Neural cell (in vitro differentiated cells): ENCODE measurements around the gene SPOCK1. TPM values are rescaled to one million over a fixed set of nuclear protein-coding genes. Genes with fewer than 3 reads are reported as not detected.

Source experiments
- H2AFZ ChIP-seq: fragments of 200-600, 300-800 bp; sonication (generic), shearing (Covaris generic); 2 replicates; pipeline ENCODE4 v1.6.0; 2014; ENCODE audit warnings: low read depth, mild to moderate bottlenecking, antibody characterized with exemption, low read length, moderate library complexity
- H3F3A ChIP-seq: fragments of 200-600 bp; shearing (Covaris generic); 2 replicates; pipeline ENCODE4 v1.6.1; 2016; ENCODE audit warnings: mild to moderate bottlenecking, moderate library complexity, mixed read lengths, antibody characterized with exemption, low read length; ENCODE audit not compliant: insufficient read depth, poor library complexity, severe bottlenecking
- H3K27ac ChIP-seq: fragments of 200-600, 300-800 bp; sonication (generic), shearing (Covaris generic); 2 replicates; pipeline ENCODE4 v1.5.1; 2014; ENCODE audit warnings: mild to moderate bottlenecking, low read length, moderate library complexity
- H3K27me3 ChIP-seq: fragments of 300-800, 200-600 bp; sonication (generic), shearing (Covaris generic); 2 replicates; pipeline ENCODE4 v1.6.0; 2014; ENCODE audit warnings: mild to moderate bottlenecking, low read depth, low read length, moderate library complexity; ENCODE audit not compliant: insufficient read depth
- H3K36me3 ChIP-seq: fragments of 300-800, 200-600 bp; sonication (generic), shearing (Covaris generic); 2 replicates; pipeline ENCODE4 v1.5.1; 2014; ENCODE audit warnings: mild to moderate bottlenecking, antibody characterized with exemption, low read length, moderate library complexity; ENCODE audit not compliant: insufficient read depth
- H3K4me2 ChIP-seq: fragments of 300-800, 200-600 bp; sonication (generic), shearing (Covaris generic); 2 replicates; pipeline ENCODE4 v1.6.0; 2014; ENCODE audit warnings: mild to moderate bottlenecking, low read length
- H3K4me3 ChIP-seq: fragments of 300-800, 200-600 bp; sonication (generic), shearing (Covaris generic); 2 replicates; pipeline ENCODE4 v1.5.1; 2014; ENCODE audit warnings: mild to moderate bottlenecking, low read length, moderate library complexity
- H3K79me2 ChIP-seq: fragments of 200-600 bp; shearing (Covaris generic); replicated peaks from 2 replicates; pipeline ENCODE4 v1.6.0; 2014; ENCODE audit warnings: mild to moderate bottlenecking, low read length, moderate library complexity; ENCODE audit not compliant: insufficient read depth
- H3K9ac ChIP-seq: fragments of 300-800, 200-600 bp; sonication (generic), shearing (Covaris generic); 2 replicates; pipeline ENCODE4 v1.6.1; 2016; ENCODE audit warnings: mild to moderate bottlenecking, low read length, mixed read lengths
- H3K9me2 ChIP-seq: fragments of 200-600 bp; shearing (Covaris generic); 2 replicates; pipeline ENCODE4 v1.6.1; 2016; ENCODE audit warnings: mild to moderate bottlenecking, low read length, mixed read lengths; ENCODE audit not compliant: insufficient read depth
- H3K9me3 ChIP-seq: fragments of 200-600, 300-800 bp; sonication (generic), shearing (Covaris generic); 2 replicates; pipeline ENCODE4 v1.6.1; 2016; ENCODE audit warnings: mild to moderate bottlenecking, mixed run types, low read length, moderate library complexity, mixed read lengths
- H4K20me1 ChIP-seq: fragments of 200-600 bp; shearing (Covaris generic); 2 replicates; pipeline ENCODE4 v1.6.1; 2016; ENCODE audit warnings: mild to moderate bottlenecking, mixed run types; ENCODE audit not compliant: insufficient read depth
- EP300 ChIP-seq: fragments of 450-650 bp; conservative IDR thresholded peaks from 2 replicates; pipeline ENCODE4 v1.6.1; 2014; ENCODE audit warnings: antibody characterized with exemption, mild to moderate bottlenecking, moderate library complexity; ENCODE audit not compliant: poor library complexity, severe bottlenecking
- EZH2 ChIP-seq: fragments of 200-600, 300-800 bp; shearing (Covaris generic), sonication (generic); IDR thresholded peaks from 2 replicates; pipeline ENCODE4 v1.6.1; 2014; ENCODE audit warnings: antibody characterized with exemption, low read length, borderline replicate concordance, mild to moderate bottlenecking; ENCODE audit not compliant: insufficient read depth, poor library complexity, severe bottlenecking
- MXI1 ChIP-seq: fragments of 450-650 bp; conservative IDR thresholded peaks from 2 replicates; pipeline ENCODE4 v1.6.1; 2014; ENCODE audit warnings: antibody characterized with exemption, mild to moderate bottlenecking; ENCODE audit not compliant: poor library complexity, severe bottlenecking
- POLR2AphosphoS5 ChIP-seq: IDR thresholded peaks from 2 replicates; pipeline ENCODE4 v1.6.1; 2012
- RAD21 ChIP-seq: fragments of 450-650 bp; conservative IDR thresholded peaks from 2 replicates; pipeline ENCODE4 v1.6.1; 2014; ENCODE audit warnings: antibody characterized with exemption, mild to moderate bottlenecking, moderate library complexity
- SMC3 ChIP-seq: fragments of 450-650 bp; conservative IDR thresholded peaks from 2 replicates; pipeline ENCODE4 v1.6.1; 2014; ENCODE audit warnings: antibody characterized with exemption, mild to moderate bottlenecking, moderate library complexity; ENCODE audit not compliant: poor library complexity
- TAF1 ChIP-seq: IDR thresholded peaks from 2 replicates; pipeline ENCODE4 v1.6.1; 2012; ENCODE audit warnings: low read depth
- polyA plus RNA-seq: library from polyadenylated mRNA; depleted of rRNA; stranded (reverse); fragments of >200 nt; gene quantifications from 2 replicates; pipeline ENCODE4 v1.2.3, GENCODE V29; 2014
- TF ChIP-seq, protein P1 (sequence below): fragments of 450-650 bp; IDR thresholded peaks from 2 replicates; pipeline ENCODE4 v1.5.1; 2014; ENCODE audit warnings: antibody characterized with exemption, mild to moderate bottlenecking, moderate library complexity; ENCODE audit not compliant: poor library complexity, severe bottlenecking
- TF ChIP-seq, protein P2 (sequence below): IDR thresholded peaks from 2 replicates; pipeline ENCODE4 v1.6.1; 2012; ENCODE audit warnings: borderline replicate concordance

SPOCK1 gene
- polyA plus RNA-seq, 1 donor from 2014 or later = 33.6 TPM

DNA sequence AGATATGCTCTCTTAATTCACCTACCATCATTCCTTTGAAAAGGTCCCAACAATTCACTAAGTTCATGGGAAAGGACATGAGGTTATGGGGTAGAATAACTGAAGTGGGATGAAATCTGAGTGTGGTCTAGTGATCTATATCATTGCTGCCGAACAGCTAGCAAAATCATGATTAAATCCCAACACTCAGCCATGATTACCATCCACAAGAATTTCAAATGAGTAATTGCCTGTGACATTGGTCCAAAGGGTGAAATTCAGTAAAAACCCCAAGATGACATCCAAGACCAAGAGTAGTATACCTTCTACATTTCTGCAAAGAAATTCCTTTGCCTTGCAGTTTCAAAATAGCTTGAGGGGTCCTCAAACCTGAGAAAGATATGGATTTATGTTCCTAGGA is 225.6 kb downstream of the SPOCK1 start:
- Histone ChIP-seq H3K4me3 (no peak overlapping the region), H3F3A (no peaks in the 10 kb centered on the region), H3K27me3 (no peaks in the 10 kb centered on the region), H3K4me2 (no peak overlapping the region), H2AFZ (no peak overlapping the region), H3K36me3 (no peaks in the 10 kb centered on the region), H3K9me3 (no peaks in the 10 kb centered on the region), H3K9me2 (no peaks in the 10 kb centered on the region), H3K9ac (no peak overlapping the region), H3K79me2 (no peaks in the 10 kb centered on the region), H4K20me1 (no peaks in the 10 kb centered on the region), H3K27ac (no peak overlapping the region)
- TF ChIP-seq POLR2AphosphoS5 (no peak), EZH2 (no peak), EP300 (no peak), TAF1 (no peak), SMC3 (no peak), MXI1 (no peak), RAD21 (no peak)
- TF ChIP-seq, protein P1, sequence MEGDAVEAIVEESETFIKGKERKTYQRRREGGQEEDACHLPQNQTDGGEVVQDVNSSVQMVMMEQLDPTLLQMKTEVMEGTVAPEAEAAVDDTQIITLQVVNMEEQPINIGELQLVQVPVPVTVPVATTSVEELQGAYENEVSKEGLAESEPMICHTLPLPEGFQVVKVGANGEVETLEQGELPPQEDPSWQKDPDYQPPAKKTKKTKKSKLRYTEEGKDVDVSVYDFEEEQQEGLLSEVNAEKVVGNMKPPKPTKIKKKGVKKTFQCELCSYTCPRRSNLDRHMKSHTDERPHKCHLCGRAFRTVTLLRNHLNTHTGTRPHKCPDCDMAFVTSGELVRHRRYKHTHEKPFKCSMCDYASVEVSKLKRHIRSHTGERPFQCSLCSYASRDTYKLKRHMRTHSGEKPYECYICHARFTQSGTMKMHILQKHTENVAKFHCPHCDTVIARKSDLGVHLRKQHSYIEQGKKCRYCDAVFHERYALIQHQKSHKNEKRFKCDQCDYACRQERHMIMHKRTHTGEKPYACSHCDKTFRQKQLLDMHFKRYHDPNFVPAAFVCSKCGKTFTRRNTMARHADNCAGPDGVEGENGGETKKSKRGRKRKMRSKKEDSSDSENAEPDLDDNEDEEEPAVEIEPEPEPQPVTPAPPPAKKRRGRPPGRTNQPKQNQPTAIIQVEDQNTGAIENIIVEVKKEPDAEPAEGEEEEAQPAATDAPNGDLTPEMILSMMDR = no peak
- TF ChIP-seq, protein P2, sequence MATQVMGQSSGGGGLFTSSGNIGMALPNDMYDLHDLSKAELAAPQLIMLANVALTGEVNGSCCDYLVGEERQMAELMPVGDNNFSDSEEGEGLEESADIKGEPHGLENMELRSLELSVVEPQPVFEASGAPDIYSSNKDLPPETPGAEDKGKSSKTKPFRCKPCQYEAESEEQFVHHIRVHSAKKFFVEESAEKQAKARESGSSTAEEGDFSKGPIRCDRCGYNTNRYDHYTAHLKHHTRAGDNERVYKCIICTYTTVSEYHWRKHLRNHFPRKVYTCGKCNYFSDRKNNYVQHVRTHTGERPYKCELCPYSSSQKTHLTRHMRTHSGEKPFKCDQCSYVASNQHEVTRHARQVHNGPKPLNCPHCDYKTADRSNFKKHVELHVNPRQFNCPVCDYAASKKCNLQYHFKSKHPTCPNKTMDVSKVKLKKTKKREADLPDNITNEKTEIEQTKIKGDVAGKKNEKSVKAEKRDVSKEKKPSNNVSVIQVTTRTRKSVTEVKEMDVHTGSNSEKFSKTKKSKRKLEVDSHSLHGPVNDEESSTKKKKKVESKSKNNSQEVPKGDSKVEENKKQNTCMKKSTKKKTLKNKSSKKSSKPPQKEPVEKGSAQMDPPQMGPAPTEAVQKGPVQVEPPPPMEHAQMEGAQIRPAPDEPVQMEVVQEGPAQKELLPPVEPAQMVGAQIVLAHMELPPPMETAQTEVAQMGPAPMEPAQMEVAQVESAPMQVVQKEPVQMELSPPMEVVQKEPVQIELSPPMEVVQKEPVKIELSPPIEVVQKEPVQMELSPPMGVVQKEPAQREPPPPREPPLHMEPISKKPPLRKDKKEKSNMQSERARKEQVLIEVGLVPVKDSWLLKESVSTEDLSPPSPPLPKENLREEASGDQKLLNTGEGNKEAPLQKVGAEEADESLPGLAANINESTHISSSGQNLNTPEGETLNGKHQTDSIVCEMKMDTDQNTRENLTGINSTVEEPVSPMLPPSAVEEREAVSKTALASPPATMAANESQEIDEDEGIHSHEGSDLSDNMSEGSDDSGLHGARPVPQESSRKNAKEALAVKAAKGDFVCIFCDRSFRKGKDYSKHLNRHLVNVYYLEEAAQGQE = no peak

DNA sequence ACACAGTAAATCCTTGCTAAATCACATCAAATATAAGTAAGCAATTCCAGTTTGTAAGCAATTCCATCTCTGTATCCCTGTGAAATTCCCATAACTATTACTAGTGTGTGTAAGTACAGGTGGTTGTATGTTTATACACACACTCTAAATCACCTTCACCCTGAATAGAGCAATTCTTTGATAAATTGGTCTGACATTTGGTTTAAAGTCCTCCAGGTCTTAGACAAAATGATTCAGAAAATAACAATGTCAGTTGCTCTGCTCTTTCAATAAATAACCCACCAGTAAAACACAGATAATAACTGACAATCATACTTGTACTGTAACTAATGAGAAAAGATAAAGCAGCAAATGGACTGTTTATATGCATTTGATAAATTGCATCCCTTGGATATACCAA is 226.3 kb downstream of the SPOCK1 start:
- Histone ChIP-seq H3K27ac (no peak overlapping the region), H3K79me2 (no peaks in the 10 kb centered on the region), H3K36me3 (no peaks in the 10 kb centered on the region), H2AFZ (no peak overlapping the region), H3K9me3 (no peaks in the 10 kb centered on the region), H4K20me1 (no peaks in the 10 kb centered on the region), H3K9ac (no peak overlapping the region), H3F3A (no peaks in the 10 kb centered on the region), H3K4me2 (no peak overlapping the region), H3K9me2 (no peaks in the 10 kb centered on the region), H3K4me3 (no peak overlapping the region), H3K27me3 (no peaks in the 10 kb centered on the region)
- TF ChIP-seq, protein P2 = no peak
- no peak for TF ChIP-seq MXI1
- no peak for TF ChIP-seq SMC3
- no peak for TF ChIP-seq RAD21
- no peak for TF ChIP-seq POLR2AphosphoS5
- TF ChIP-seq EZH2 = no peak
- TF ChIP-seq, protein P1 = no peak
- no peak for TF ChIP-seq EP300
- no peak for TF ChIP-seq TAF1
